ENCODE results near the gene PIP4P1. TPM values are rescaled to one million over a fixed set of nuclear protein-coding genes. Genes with fewer than 3 reads are reported as not detected.
"Not testable (repeated sequence)": the region's sequence is repeated elsewhere in the genome, so short reads cannot be mapped to it uniquely, and the experiment has no call there.

The PIP4P1 gene
- total RNA-seq (10 to 100 TPM; 10.6 to 60.1 (median 28.6) TPM), polyA plus RNA-seq (10 to 100 TPM; 31.9 to 37.6 (median 36.3) TPM)
- long read RNA-seq, donor 1, transcript PIP4P1-201 (7 exons, 1,961 nt): major isoform, 24 of 54 reads
- long read RNA-seq, donor 1, transcript PIP4P1-202 (7 exons, 1,696 nt): minor isoform, 8 of 54 reads
- long read RNA-seq, donor 1, partial matches to known transcripts: 20 of 54 reads
- long read RNA-seq, donor 1, other reads (novel, unspliced or antisense): 0 of 54 reads
- long read RNA-seq, donor 2, transcript PIP4P1-201 (7 exons, 1,961 nt): major isoform, 9 of 16 reads
- long read RNA-seq, donor 2, partial matches to known transcripts: 7 of 16 reads
- long read RNA-seq, donor 2, other reads (novel, unspliced or antisense): 0 of 16 reads
- long read RNA-seq, donor 3, transcript PIP4P1-201 (7 exons, 1,961 nt): major isoform, 11 of 137 reads
- long read RNA-seq, donor 3, partial matches to known transcripts: 26 of 137 reads
- long read RNA-seq, donor 3, other reads (novel, unspliced or antisense): 94 of 137 reads
- long read RNA-seq, donor 4, partial matches to known transcripts: 0 of 2 reads
- long read RNA-seq, donor 4, other reads (novel, unspliced or antisense): 0 of 2 reads
- long read RNA-seq, donor 5, transcript PIP4P1-201 (7 exons, 1,961 nt): major isoform, 37 of 71 reads
- long read RNA-seq, donor 5, transcript PIP4P1-202 (7 exons, 1,696 nt): minor isoform, 14 of 71 reads
- long read RNA-seq, donor 5, partial matches to known transcripts: 8 of 71 reads
- long read RNA-seq, donor 5, other reads (novel, unspliced or antisense): 6 of 71 reads
- long read RNA-seq, donor 6, partial matches to known transcripts: 0 of 1 reads
- long read RNA-seq, donor 6, other reads (novel, unspliced or antisense): 1 of 1 reads
- long read RNA-seq, donor 7, partial matches to known transcripts: 0 of 5 reads
- long read RNA-seq, donor 7, other reads (novel, unspliced or antisense): 0 of 5 reads
- long read RNA-seq, donor 8, transcript PIP4P1-202 (7 exons, 1,696 nt): major isoform, 15 of 31 reads
- long read RNA-seq, donor 8, transcript PIP4P1-201 (7 exons, 1,961 nt): minor isoform, 14 of 31 reads
- long read RNA-seq, donor 8, partial matches to known transcripts: 0 of 31 reads
- long read RNA-seq, donor 8, other reads (novel, unspliced or antisense): 0 of 31 reads
- long read RNA-seq, donor 9, transcript PIP4P1-202 (7 exons, 1,696 nt): minor isoform, 6 of 21 reads
- long read RNA-seq, donor 9, transcript PIP4P1-201 (7 exons, 1,961 nt): major isoform, 12 of 21 reads
- long read RNA-seq, donor 9, partial matches to known transcripts: 0 of 21 reads
- long read RNA-seq, donor 9, other reads (novel, unspliced or antisense): 0 of 21 reads
- long read RNA-seq, donor 10, transcript PIP4P1-202 (7 exons, 1,696 nt): minor isoform, 7 of 40 reads
- long read RNA-seq, donor 10, transcript PIP4P1-201 (7 exons, 1,961 nt): major isoform, 11 of 40 reads
- long read RNA-seq, donor 10, partial matches to known transcripts: 20 of 40 reads
- long read RNA-seq, donor 10, other reads (novel, unspliced or antisense): 0 of 40 reads

GRCh38 chr14:20461225-20462141 lies at the start of gene PIP4P1:
TSS of gene PIP4P1 (minus strand) at chr14:20461434. CDS start at chr14:20461325, 109 bp downstream.
- intact Hi-C loops (cut with DNase I): no loop called here
- TF ChIP-seq POLR2A (IDR thresholded peaks at IDR 0.05): peak; percentile 90 to 94
- TF ChIP-seq CTCF (IDR thresholded peaks at IDR 0.05): no peak
- peak; percentile 98 to 100 (median 100) for DNase-seq
- Histone ChIP-seq H3K36me3 (replicated peaks in 1 of 2) (peaks cover 0 to 30% of the 10 kb centered on the region in 2 donors), H3K27me3 (no peaks in the 10 kb centered on the region), H3K27ac (peak within 1 kb of the TSS; percentile 55 to 99 (median 93)), H3K4me1 (replicated peaks in 1 of 2) (peaks cover 9 to 26% of the 10 kb centered on the region in 2 donors), H3K9me3 (replicated peaks in 1 of 3) (no peaks in the 10 kb centered on the region), H3K4me3 (peak within 1 kb of the TSS; percentile 31 to 98 (median 87))
- 0 to 1% (median 1%) methylated on average over 19 to 67 of the region's 67 CpGs for WGBS, 4 donors

- Histone ChIP-seq H3K4me1 (replicated peaks in 1 of 2) (no peaks in the 10 kb centered on the region), H3K36me3 (replicated peaks in 1 of 2) (no peaks in the 10 kb centered on the region), H3K9me3 (replicated peaks in 1 of 3) (no peaks in the 10 kb centered on the region), H3K27ac (no peak overlapping the region), H3K27me3 (no peaks in the 10 kb centered on the region), H3K4me3 (no peak overlapping the region)
- TF ChIP-seq CTCF (IDR thresholded peaks at IDR 0.05): no peak
- TF ChIP-seq POLR2A (IDR thresholded peaks at IDR 0.05): no peak
- intact Hi-C loops (cut with DNase I): no loop called here
- DNase-seq: no peak
- 86 to 91% (median 88%) methylated on average over 8 of the region's 8 CpGs for WGBS, 4 donors
Measured at GRCh38 chr14:20508367-20508766, 47.1 kb upstream of the PIP4P1 start.

- H3K9me3 ChIP-seq (replicated peaks in 1 of 3); H3K4me3 ChIP-seq; DNase-seq; H3K27me3 ChIP-seq; H3K27ac ChIP-seq; H3K36me3 ChIP-seq (replicated peaks in 1 of 2); intact Hi-C loops (cut with DNase I); H3K4me1 ChIP-seq (replicated peaks in 1 of 2): not testable (repeated sequence)
- WGBS, 4 donors: 87 to 93% (median 92%) methylated on average over 3 of the region's 3 CpGs
Measured at GRCh38 chr14:20507537-20507936, 46.3 kb upstream of the PIP4P1 start.

- DNase-seq; H3K9me3 ChIP-seq (replicated peaks in 1 of 3); H3K4me3 ChIP-seq; H3K27me3 ChIP-seq; H3K36me3 ChIP-seq (replicated peaks in 1 of 2); H3K4me1 ChIP-seq (replicated peaks in 1 of 2); intact Hi-C loops (cut with DNase I); H3K27ac ChIP-seq: not testable (repeated sequence)
- 93% methylated on average over 5 of the region's 30 CpGs; no CpG with 5 or more reads in 3 of the 4 donors for WGBS, 4 donors
Measured at GRCh38 chr14:20506752-20507151, 45.5 kb upstream of the PIP4P1 start.

- DNase-seq; intact Hi-C loops (cut with DNase I); H3K27ac ChIP-seq; H3K9me3 ChIP-seq (replicated peaks in 1 of 3); H3K27me3 ChIP-seq; H3K36me3 ChIP-seq (replicated peaks in 1 of 2); H3K4me1 ChIP-seq (replicated peaks in 1 of 2); H3K4me3 ChIP-seq: not testable (repeated sequence)
- WGBS, 4 donors: 94 to 97% methylated on average over 6 to 25 of the region's 30 CpGs; no CpG with 5 or more reads in 2 of the 4 donors
Measured at GRCh38 chr14:20506276-20506675, 45.0 kb upstream of the PIP4P1 start.
